Stimulated activated CD4-positive, alpha-beta T cell treated with anti-CD3 and anti-CD28 coated beads, TNF-alpha, amount 100 ng/mL, for 1 hour (primary cell): ENCODE data around the gene OTUD1.

Source experiments
- DNase-seq, 3 donors: peaks; one replicate each; pipeline ENCODE4 v3.0.0-alpha.2; 2020; ENCODE audit warnings: low read depth in 3 of 3, low spot score in 1 of 3

Gene OTUD1

DNA sequence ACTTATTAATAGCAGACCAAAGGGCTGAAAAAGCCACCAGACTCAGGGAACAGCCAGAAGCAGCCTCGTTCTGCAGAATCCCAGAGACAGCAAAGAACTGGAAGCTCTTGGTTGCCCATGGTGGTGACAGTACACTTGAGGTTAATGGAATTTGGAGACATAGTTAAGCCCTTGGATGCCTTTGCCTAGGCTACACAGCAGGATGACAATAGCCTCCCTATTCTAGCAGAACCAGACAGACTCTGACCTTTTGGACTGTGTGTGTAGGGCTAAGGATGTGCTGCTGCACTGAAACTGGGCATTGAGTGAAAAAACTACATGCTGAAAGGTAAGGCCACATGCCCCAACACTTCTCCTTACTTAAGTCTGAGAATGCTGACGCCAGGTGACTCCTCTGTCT, 22.7 kb downstream of the OTUD1 start:
- DNase-seq, result no peak

DNA sequence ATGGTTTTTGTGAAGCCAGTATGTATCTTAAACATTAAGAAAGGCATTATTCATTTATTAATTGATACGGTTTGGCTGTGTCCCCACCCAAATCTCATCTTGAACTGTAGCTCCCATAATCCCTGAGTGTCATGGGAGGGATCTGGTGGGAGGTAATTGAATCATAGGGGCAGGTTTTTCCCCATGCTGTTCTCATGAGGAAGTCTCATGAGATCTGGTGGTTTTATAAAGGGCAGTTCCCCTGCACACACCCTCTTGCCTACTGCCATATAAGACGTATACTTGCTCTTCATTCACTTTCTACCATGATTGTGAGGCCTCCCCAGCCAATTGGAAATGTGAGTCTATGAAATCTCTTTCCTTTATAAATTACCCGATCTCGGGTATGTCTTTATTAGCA, 28.1 kb downstream of the OTUD1 start:
- no peak for DNase-seq

DNA sequence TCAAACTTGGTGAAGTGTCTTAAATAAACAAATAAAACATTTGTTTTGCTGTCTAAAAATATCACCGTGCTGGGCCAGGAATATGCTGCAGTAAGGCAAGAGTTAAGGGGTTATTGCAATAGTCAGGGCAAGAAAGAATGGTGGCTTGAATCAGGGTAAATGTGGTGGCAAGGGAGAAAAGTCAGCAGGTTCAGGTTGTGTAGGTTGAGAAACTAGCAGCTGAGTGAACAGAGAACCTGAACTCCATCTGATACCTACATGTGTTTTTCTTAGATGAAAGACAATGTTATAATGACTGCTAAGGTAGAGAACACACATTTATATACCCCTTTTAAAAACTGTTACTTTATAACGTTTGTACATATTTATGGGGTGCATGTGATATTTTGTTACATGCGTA, 28.7 kb downstream of the OTUD1 start:
- no peak for DNase-seq

DNA sequence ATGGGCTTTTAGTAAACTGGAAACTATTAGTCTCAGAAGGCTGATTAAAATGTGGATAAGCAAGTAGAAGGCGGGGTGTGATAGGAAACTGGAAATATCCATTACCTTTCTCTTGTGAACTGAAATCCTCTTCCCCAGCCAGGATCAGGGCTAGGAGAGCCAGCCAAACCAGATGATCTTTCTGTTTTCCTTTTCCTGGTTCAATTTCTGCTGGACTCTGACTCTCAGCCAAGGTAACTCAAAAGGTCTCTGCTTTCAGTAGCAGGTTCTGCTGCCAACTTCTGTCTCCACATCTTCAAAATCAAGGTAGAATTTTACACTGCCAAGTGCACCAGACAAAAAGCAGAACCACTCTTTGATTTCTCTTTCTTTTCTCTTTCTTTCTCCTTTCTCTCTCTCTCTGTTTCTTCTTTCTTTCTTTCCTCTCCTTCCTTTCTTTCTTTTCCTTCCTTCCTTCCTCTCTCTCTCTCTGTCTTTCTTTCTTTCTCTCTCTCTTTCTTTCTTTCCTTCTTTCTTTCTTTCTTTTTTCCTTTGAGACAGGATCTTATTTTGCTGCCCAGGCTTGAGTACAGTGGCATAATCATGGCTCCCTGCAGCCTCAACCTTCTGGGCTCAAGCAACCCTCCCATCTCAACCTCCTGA, 30.8 kb downstream of the OTUD1 start:
- no peak for DNase-seq

DNA sequence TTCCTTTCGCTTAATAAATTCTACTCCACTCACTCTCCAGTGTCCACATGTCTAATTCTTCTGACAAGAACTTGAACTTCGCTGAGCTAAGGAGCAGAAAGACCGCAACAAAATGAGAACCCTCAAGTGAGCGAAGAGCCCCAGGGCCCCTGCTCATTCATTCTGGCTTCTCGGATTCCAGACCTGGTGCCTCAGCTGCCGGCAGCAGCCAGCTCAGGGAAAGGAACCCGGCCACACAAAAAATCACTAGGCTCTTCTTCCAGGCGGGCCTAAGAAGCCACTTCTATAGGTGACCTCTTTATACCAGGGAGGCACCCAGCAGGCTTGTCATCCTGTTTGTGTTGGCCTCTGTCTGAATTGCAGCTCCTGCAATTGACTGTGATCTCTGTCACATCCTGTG, 33.3 kb downstream of the OTUD1 start:
- no peak for DNase-seq

DNA sequence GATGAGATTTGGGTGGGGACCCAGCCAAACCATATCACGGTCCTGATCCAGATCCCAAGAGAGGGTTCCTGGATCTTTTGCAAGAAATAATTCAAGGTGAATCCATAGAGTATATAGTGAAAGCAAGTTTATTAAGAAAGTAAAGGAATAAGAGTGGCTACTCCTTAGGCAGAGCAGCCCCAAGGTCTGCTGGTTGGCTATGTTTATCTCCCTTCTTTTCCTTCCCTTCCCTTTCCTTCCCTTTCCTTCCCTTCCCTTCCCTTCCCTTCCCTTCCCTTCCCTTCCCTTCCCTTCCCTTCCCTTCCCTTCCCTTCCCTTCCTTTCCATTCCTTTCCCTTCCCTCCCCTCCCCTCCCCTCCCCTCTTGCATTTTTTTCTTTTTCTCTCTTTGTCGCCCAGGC, 35.2 kb downstream of the OTUD1 start:
- DNase-seq, result no peak

DNA sequence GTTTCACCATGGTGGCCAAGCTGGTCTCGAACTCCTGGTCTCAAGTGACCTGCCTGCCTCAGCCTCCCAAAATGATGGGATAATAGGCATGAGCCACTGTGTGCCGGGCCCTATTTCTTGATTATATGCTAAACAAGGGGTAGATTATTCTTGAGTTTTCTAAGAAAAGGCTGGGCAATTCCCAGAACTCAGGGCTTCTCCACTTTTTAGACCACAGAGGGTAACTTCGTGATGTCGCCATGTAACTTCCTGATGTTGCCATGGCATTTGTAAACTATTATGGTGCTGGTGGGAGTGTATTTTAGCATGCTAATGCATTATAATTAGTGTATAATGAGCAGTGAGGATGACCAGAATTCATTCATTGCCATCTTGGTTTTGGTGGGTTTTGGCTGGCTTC, 35.8 kb downstream of the OTUD1 start:
- DNase-seq, result no peak

DNA sequence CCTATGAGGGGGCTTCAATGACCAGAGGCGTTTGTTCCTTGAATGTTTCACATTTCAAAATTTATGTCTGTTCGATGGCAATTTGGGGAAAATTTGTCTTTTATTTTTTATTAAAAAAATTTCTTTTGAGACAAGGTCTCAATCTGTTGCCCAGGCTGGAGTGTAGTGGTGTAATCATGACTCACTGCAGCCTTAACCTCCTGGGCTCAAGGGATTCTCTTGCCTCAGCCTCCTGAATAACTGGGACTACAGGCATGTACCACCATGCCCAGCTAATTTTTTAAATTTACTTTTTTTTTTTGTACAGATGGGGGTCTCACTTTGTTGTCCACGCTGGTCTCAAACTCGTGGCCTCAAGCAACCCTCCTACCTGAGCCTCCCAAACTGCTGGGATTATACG, 39.7 kb downstream of the OTUD1 start:
- no peak for DNase-seq

DNA sequence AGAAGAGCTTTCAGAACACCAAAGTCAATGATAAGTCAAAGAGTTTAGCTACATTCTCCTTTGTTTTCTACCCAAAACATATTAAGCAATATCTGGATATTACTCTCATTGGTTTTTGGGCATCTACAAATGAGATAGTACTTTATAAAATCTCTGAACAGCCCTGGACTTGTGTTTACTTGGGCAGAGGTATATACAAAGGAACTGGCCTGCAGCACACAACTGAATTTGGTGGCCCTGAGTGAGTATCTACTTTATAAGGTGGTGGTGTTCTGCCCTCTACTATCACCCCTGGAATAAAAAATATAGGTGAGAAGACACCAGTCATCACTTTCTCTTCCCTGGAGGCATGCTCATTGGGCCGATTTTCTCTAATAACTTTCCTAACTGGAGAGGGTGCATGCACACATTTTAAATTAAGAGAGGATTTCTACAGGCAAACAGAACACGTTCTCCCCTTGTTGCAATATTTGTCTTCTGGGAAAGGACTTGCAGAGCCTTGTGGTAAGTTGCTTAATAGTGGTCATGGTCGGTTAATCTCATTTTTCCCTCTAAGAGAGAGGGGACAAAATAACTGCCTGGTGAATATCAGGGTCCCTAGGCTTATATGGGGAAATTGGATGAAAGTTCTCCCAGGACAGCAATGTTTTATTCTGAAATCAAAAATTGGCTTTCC, 41.1 kb downstream of the OTUD1 start:
- no peak for DNase-seq

DNA sequence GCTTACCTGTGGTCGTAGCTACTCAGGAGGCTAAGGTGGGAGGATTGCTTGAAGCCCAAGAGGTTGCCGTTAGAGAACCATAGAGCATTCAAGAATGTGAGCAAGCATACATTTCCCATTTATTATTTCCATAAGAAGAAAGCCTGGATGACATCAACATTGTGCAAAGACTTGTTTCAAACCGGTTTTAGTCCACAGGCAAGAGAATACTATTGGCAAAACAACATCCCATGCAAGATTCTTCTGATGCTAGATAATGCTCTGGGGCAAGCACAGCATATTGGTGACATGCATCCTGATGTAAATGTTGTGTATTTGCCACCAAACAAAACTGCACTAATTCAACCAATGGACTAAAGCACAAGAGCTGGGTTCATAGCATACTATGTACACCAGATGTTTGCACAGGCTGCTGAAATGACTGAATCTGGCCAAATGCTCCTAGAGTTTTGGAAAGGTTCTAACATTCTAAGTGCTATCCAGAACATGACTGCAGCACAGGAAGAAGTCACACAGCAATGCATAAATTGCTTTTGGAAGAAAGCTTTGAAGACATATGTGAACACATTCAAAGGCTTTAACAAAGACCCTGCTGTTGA, 42.6 kb downstream of the OTUD1 start:
- no peak for DNase-seq

DNA sequence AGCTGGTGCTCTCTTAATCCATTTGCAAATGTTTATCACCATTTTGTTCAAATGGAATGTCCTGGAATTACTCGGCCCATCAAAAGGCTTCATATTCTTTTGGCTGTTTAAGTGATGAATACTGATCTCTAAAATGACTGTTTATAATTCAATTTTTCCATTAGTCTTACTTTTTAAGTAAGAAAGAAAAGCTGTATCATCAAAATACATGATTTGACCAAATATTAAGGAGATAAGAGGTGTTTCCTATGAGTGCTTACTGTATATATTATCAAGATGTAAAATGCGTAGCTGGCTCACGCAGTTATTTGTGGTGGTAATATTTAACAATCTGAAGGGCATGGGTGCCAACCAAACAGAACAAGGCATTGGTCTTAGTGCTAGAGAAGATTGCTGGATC, 51.2 kb downstream of the OTUD1 start:
- DNase-seq, result no peak
